Neural crest cell (in vitro differentiated cells): ENCODE measurements around the gene TROAP. TPM values are rescaled to one million over a fixed set of nuclear protein-coding genes. Genes with fewer than 3 reads are reported as not detected.
"Not testable (repeated sequence)": the region's sequence is repeated elsewhere in the genome, so short reads cannot be mapped to it uniquely, and the experiment has no call there.

Experiments
- DNase-seq: peaks from one replicate; pipeline ENCODE4 v3.0.0; 2021; ENCODE audit warnings: low read depth, mixed read lengths, low spot score
- H3K27ac Mint-ChIP-seq: one replicate; pipeline ENCODE4 v1.8.0; 2021; ENCODE audit warnings: mild to moderate bottlenecking, mixed read lengths; ENCODE audit not compliant: unreplicated experiment
- H3K27me3 Mint-ChIP-seq: 2 replicates; pipeline ENCODE4 v1.8.0; 2021; ENCODE audit warnings: low read depth, mild to moderate bottlenecking, mixed read lengths
- H3K36me3 Mint-ChIP-seq: 2 replicates; pipeline ENCODE4 v1.8.0; 2021; ENCODE audit warnings: low read depth, mild to moderate bottlenecking, mixed read lengths
- H3K4me1 Mint-ChIP-seq: 2 replicates; pipeline ENCODE4 v1.8.0; 2021; ENCODE audit warnings: mixed read lengths
- H3K4me3 Mint-ChIP-seq: one replicate; pipeline ENCODE4 v1.8.0; 2021; ENCODE audit warnings: mild to moderate bottlenecking, mixed read lengths
- H3K9me3 Mint-ChIP-seq: 2 replicates; pipeline ENCODE4 v1.8.0; 2021; ENCODE audit warnings: mixed read lengths
- CTCF ChIP-seq: fragments of 200-600 bp; sonication (generic); conservative IDR thresholded peaks from 2 replicates; pipeline ENCODE4 v1.5.0; 2021; ENCODE audit warnings: antibody characterized with exemption, mild to moderate bottlenecking
- total RNA-seq: library from RNA; stranded (reverse); gene quantifications from 2 replicates; pipeline ENCODE4 v1.2.1, GENCODE V29; 2021

Gene TROAP
- total RNA-seq, 1 donor from 2014 or later, result 91.2 TPM

DNA sequence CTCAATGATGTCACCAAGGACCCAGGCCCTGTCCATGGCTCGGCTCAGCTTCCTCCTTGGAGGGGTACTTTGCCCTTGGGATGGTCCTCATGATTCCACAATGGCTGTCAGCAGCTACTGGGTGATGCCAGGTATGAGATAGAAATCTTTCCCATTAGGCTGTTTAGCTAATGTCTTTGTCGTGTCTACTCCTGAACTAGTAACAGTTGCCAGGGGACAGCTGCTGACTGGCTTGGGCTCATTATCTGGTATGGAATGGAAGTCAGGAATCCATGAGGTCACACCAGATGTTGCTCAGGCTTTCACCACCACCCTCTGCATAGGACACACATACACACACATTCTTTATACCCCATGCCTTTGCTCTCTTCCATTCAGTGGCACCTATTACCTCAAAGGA, 18.9 kb upstream of the TROAP start:
- no peak for TF ChIP-seq CTCF
- Mint-ChIP-seq H3K9me3 (no peaks in the 10 kb centered on the region), H3K27me3 (peaks cover 59% of the 10 kb centered on the region), H3K4me3 (no peak overlapping the region), H3K27ac (no peak overlapping the region), H3K4me1 (no peaks in the 10 kb centered on the region), H3K36me3 (no peaks in the 10 kb centered on the region)
- DNase-seq, result no peak

DNA sequence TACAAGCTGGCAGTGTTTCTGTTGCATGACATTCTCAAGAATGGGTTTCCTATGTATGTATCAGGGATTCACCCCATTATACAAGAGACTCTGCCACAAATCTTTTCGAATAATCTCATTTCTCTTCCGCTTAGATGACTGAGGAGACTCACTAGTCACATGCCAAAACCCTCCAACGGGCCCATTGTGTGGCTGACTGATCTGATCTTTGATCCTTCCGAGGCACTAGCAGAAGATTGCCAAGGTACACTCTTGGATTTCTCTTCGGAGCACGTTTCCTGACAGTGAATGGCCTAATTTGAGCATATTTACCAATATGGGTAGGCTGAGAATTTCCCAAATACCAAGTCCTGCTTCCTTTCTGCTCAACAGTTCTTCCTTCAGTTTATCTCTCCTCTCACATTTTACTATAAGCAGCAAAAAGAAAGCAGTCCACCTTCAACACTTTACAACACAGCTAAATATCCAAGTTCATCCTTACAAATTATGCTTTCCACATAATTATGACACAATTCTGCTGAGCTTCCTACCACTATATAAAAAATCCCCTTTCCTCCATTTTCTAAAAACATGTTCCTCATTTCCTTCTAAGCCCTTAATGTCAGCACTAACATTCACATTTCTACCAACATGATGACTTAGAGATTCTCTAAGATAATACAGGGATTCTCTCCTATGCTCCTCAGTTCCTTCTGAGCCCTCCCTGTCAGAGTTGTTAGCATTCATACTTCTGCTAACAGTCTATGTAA, 17.1 kb upstream of the TROAP start:
- H3K27me3 Mint-ChIP-seq, result peaks cover 63% of the 10 kb centered on the region
- H3K9me3 Mint-ChIP-seq, result no peaks in the 10 kb centered on the region
- no peak overlapping the region for H3K4me3 Mint-ChIP-seq
- H3K4me1 Mint-ChIP-seq, result no peaks in the 10 kb centered on the region
- H3K36me3 Mint-ChIP-seq, result no peaks in the 10 kb centered on the region
- no peak for TF ChIP-seq CTCF
- no peak for DNase-seq
- H3K27ac Mint-ChIP-seq, result no peak overlapping the region

DNA sequence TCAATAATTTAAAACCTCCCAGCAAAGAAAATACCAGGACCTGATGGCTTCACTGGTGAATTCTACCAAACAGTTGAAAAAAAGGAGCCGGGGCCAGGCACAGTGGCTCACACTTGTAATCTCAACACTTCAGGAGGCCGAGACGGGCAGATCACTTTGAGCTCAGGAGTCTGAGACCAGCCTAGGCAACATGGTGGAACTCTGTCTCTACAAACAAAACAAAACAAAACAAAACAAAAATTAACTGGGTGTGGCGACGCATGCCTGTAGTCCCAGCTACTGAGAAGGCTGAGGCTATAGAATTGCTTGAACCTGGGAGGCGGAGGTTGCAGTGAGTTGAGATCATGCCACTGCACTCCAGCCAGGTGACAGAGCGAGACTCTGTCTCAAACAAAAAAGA, 13.7 kb upstream of the TROAP start:
- H3K27ac Mint-ChIP-seq, result no peak overlapping the region
- H3K4me1 Mint-ChIP-seq, result no peaks in the 10 kb centered on the region
- H3K9me3 Mint-ChIP-seq, result no peaks in the 10 kb centered on the region
- H3K27me3 Mint-ChIP-seq, result peaks cover 59% of the 10 kb centered on the region
- no peak overlapping the region for H3K4me3 Mint-ChIP-seq
- no peaks in the 10 kb centered on the region for H3K36me3 Mint-ChIP-seq
- TF ChIP-seq CTCF, result no peak
- no peak for DNase-seq

DNA sequence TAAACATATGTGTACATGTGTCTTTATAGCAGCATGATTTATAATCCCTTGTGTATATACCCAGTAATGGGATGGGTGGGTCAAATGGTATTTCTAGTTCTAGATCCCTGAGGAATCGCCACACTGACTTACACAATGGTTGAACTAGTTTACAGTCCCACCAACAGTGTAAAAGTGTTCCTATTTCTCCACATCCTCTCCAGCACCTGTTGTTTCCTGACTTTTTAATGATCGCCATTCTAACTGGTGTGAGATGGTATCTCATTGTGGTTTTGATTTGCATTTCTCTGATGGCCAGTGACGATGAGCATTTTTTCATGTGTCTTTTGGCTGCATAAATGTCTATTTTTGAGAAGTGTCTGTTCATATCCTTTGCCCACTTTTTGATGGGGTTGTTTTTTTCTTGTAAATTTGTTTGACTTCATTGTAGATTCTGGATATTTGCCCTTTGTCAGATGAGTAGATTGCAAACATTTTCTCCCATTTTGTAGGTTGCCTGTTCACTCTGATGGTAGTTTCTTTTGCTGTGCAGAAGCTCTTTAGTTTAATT, 12.5 kb upstream of the TROAP start:
- not testable (repeated sequence) for H3K27ac Mint-ChIP-seq, DNase-seq, H3K9me3 Mint-ChIP-seq, H3K36me3 Mint-ChIP-seq, H3K4me1 Mint-ChIP-seq, H3K4me3 Mint-ChIP-seq
- peaks cover 55% of the 10 kb centered on the region for H3K27me3 Mint-ChIP-seq

GRCh38 chr12:49314811-49315210, 8.2 kb upstream of the TROAP start:
- Mint-ChIP-seq H3K4me3 (no peak overlapping the region), H3K4me1 (no peaks in the 10 kb centered on the region), H3K9me3 (no peaks in the 10 kb centered on the region), H3K27me3 (peaks cover 34% of the 10 kb centered on the region), H3K36me3 (no peaks in the 10 kb centered on the region), H3K27ac (no peak overlapping the region)
- no peak for TF ChIP-seq CTCF
- DNase-seq, result no peak

GRCh38 chr12:49317118-49317517, 5.9 kb upstream of the TROAP start:
- H3K27ac Mint-ChIP-seq, H3K36me3 Mint-ChIP-seq, H3K9me3 Mint-ChIP-seq, H3K4me3 Mint-ChIP-seq, H3K4me1 Mint-ChIP-seq, DNase-seq: not testable (repeated sequence)
- H3K27me3 Mint-ChIP-seq, result peaks cover 25% of the 10 kb centered on the region

GRCh38 chr12:49320411-49321103, 2.5 kb upstream of the TROAP start:
- H3K9me3 Mint-ChIP-seq, DNase-seq, H3K36me3 Mint-ChIP-seq, H3K27ac Mint-ChIP-seq: not testable (repeated sequence)
- Mint-ChIP-seq H3K4me3 (peak overlapping the region; percentile 52), H3K4me1 (peaks cover 24% of the 10 kb centered on the region), H3K27me3 (peaks cover 14% of the 10 kb centered on the region)
